Glutamatergic neuron (in vitro differentiated cells): ENCODE measurements around the gene KIF26B. TPM values are rescaled to one million over a fixed set of nuclear protein-coding genes. Genes with fewer than 3 reads are reported as not detected.
"Not testable (repeated sequence)": the region's sequence is repeated elsewhere in the genome, so short reads cannot be mapped to it uniquely, and the experiment has no call there.

Source experiments
- DNase-seq: peaks from one replicate; pipeline ENCODE4 v3.0.0; 2022
- H3K27ac Mint-ChIP-seq: one replicate; pipeline ENCODE4 v1.8.0; 2020; ENCODE audit warnings: mild to moderate bottlenecking, mixed read lengths, inconsistent platforms; ENCODE audit not compliant: unreplicated experiment
- H3K27me3 Mint-ChIP-seq: one replicate; pipeline ENCODE4 v1.8.0; 2020; ENCODE audit warnings: mild to moderate bottlenecking, moderate library complexity, mixed read lengths, inconsistent platforms; ENCODE audit not compliant: unreplicated experiment
- H3K36me3 Mint-ChIP-seq: one replicate; pipeline ENCODE4 v1.8.0; 2020; ENCODE audit warnings: mild to moderate bottlenecking, mixed read lengths, inconsistent platforms; ENCODE audit not compliant: unreplicated experiment
- H3K4me1 Mint-ChIP-seq: one replicate; pipeline ENCODE4 v1.8.0; 2020; ENCODE audit warnings: mild to moderate bottlenecking, low read depth, mixed read lengths, inconsistent platforms; ENCODE audit not compliant: unreplicated experiment
- H3K4me3 Mint-ChIP-seq: one replicate; pipeline ENCODE4 v1.8.0; 2020; ENCODE audit warnings: mild to moderate bottlenecking, mixed read lengths, inconsistent platforms; ENCODE audit not compliant: unreplicated experiment
- H3K9me3 Mint-ChIP-seq: one replicate; pipeline ENCODE4 v1.8.0; 2020; ENCODE audit warnings: mild to moderate bottlenecking, moderate library complexity, mixed read lengths, inconsistent platforms; ENCODE audit not compliant: unreplicated experiment
- total RNA-seq: library from RNA; stranded (reverse); fragmentation: NEBNext Ultra II Directional; extraction: Animal tissue kit (Norgen Biotek cat#: 25700); gene quantifications from one replicate; pipeline ENCODE4 v1.2.1, GENCODE V29; 2021; ENCODE audit not compliant: unreplicated experiment
- TF ChIP-seq, protein P1 (sequence below): fragments of 200-600 bp; sonication (generic); IDR thresholded peaks from one replicate; pipeline ENCODE4 v1.5.0; 2021; ENCODE audit not compliant: partially characterized antibody, unreplicated experiment

The KIF26B gene
- total RNA-seq, 1 donor from 2014 or later, result 2.4 TPM

DNA sequence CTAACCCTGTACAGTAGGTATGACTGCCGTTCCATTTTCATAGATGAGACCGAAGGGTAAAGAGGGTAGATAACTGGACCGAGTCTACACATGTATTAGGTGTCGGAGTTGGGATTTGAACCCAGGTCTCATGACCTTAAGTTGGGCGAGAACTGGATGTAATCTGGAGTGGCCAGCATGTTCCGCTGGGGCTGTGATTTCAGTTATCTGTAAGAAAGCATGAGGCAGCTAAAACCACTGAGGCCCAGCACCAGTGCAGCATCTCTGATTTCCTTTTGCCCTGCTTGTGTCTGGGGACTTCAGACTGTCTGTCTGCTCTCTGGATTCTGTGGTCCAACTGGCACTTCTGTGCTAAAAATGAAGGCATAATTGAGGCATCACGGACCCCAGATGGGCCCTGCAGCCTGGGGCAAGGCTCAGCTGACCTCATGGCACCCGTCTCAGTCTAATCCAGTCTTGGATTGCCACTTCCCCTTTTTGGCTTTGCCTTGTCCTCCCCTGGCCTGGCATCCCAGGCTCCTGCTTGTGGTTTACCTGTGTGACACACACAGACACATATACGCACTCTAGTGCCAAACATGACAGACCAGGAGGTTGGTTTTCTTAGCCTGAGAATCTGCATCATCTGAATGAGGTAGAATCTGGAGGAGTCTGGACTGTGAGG is 180.2 kb downstream of the KIF26B start:
- peaks cover 2% of the 10 kb centered on the region for H3K27me3 Mint-ChIP-seq
- no peak for DNase-seq
- peaks cover 2% of the 10 kb centered on the region for H3K9me3 Mint-ChIP-seq
- H3K4me3 Mint-ChIP-seq, result no peak overlapping the region
- no peaks in the 10 kb centered on the region for H3K4me1 Mint-ChIP-seq
- no peaks in the 10 kb centered on the region for H3K36me3 Mint-ChIP-seq
- TF ChIP-seq, protein P1, sequence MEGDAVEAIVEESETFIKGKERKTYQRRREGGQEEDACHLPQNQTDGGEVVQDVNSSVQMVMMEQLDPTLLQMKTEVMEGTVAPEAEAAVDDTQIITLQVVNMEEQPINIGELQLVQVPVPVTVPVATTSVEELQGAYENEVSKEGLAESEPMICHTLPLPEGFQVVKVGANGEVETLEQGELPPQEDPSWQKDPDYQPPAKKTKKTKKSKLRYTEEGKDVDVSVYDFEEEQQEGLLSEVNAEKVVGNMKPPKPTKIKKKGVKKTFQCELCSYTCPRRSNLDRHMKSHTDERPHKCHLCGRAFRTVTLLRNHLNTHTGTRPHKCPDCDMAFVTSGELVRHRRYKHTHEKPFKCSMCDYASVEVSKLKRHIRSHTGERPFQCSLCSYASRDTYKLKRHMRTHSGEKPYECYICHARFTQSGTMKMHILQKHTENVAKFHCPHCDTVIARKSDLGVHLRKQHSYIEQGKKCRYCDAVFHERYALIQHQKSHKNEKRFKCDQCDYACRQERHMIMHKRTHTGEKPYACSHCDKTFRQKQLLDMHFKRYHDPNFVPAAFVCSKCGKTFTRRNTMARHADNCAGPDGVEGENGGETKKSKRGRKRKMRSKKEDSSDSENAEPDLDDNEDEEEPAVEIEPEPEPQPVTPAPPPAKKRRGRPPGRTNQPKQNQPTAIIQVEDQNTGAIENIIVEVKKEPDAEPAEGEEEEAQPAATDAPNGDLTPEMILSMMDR, result no peak
- H3K27ac Mint-ChIP-seq, result no peak overlapping the region

GRCh38 chr1:245335684-245336083 is 180.9 kb downstream of the KIF26B start:
- not testable (repeated sequence) for H3K4me3 Mint-ChIP-seq, H3K9me3 Mint-ChIP-seq, H3K4me1 Mint-ChIP-seq, H3K27ac Mint-ChIP-seq, H3K27me3 Mint-ChIP-seq, H3K36me3 Mint-ChIP-seq, DNase-seq

GRCh38 chr1:245336149-245336983 is 181.6 kb downstream of the KIF26B start:
- Mint-ChIP-seq H3K36me3 (no peaks in the 10 kb centered on the region), H3K27ac (no peak overlapping the region), H3K27me3 (peaks cover 2% of the 10 kb centered on the region), H3K4me3 (no peak overlapping the region), H3K4me1 (peaks cover 5% of the 10 kb centered on the region), H3K9me3 (peaks cover 4% of the 10 kb centered on the region)
- DNase-seq, result no peak
- TF ChIP-seq, protein P1, result no peak

GRCh38 chr1:245336984-245337355 is 182.2 kb downstream of the KIF26B start:
- not testable (repeated sequence) for H3K27me3 Mint-ChIP-seq, H3K9me3 Mint-ChIP-seq, H3K27ac Mint-ChIP-seq, H3K4me3 Mint-ChIP-seq, H3K4me1 Mint-ChIP-seq, DNase-seq, H3K36me3 Mint-ChIP-seq

DNA sequence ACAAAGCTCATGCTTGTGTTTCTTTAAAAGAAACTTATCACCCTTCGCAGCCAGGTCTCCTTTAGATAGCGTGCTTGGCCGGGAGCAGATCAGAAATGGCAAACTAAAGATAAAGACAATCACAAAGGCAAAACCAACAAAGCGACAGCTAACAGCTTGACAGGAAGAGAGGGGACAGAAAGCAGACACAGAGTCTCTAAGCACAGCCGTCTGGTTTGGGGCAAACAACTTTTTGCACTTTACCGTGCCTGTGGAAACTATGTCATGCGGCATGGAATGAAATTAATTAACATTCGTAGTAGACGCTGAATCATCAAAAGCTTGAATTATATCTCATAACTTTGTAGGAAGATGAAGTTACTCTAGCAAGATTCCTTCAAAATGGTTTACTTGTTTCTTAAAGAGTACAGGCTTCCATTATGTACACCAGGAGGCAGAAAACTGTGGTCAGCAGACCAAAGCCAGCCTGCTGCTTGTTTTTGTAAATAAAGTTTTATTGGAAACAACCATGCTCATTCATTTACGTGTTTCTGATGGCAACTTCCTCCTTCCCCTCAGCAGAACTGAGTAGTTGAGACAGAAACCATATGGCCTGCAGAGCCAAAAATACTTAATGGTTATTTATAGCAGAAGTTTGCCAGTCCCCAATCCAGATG is 183.2 kb downstream of the KIF26B start:
- TF ChIP-seq, protein P1, result no peak
- no peak overlapping the region for H3K27ac Mint-ChIP-seq
- no peak for DNase-seq
- no peaks in the 10 kb centered on the region for H3K36me3 Mint-ChIP-seq
- H3K9me3 Mint-ChIP-seq, result peaks cover 4% of the 10 kb centered on the region
- peaks cover 5% of the 10 kb centered on the region for H3K27me3 Mint-ChIP-seq
- no peak overlapping the region for H3K4me3 Mint-ChIP-seq
- peaks cover 5% of the 10 kb centered on the region for H3K4me1 Mint-ChIP-seq
